Measurements from ENCODE around the gene PSMD12. TPM values are rescaled to one million over a fixed set of nuclear protein-coding genes. Genes with fewer than 3 reads are reported as not detected.

PSMD12 gene
- total RNA-seq, 1 experiment from 2014 or later: 90.5 TPM

DNA sequence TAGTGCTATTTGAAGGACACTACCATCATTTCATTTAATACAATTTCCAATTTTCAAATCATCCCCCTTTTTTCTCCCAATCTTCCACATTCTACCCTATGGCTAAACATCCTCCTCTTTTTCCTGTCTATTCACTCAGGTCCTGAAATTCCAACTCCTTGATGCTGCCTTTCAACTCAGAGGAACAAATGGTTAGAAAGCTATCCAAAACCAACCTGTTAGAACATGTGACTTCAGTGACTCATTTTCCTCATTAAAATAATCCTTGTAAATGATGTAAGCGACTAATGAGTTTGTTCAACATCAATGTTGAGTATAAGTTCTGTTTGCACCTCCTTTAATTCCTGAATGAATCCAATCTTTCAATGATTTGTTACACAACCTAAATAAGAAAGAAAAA is 5.5 kb downstream of the PSMD12 start:
- Mint-ChIP-seq H3K9me3 (no peaks in the 10 kb centered on the region), H3K36me3 (ENCODE audit: insufficient read depth in 1 of 3, low read depth in 3 of 3) (peaks cover 21 to 60% (median 32%) of the 10 kb centered on the region in 3 experiments), H3K4me1 (peaks cover 17 to 23% of the 10 kb centered on the region in 2 experiments), H3K27ac (peak overlapping the region in 1 of 3 experiments; percentile 15; a peak in 2 of 7 replicates), H3K27me3 (ENCODE audit: low read depth) (no peaks in the 10 kb centered on the region), H3K4me3 (no peak overlapping the region)
- H3K27me3 ChIP-seq (ENCODE audit: insufficient read depth, low read length): no peaks in the 10 kb centered on the region
- no peak overlapping the region for H2AFZ ChIP-seq (ENCODE audit: low read length)
- H3K79me2 ChIP-seq (ENCODE audit: insufficient read depth, low read length): peaks cover 31% of the 10 kb centered on the region
- H4K5ac ChIP-seq (ENCODE audit: insufficient read length, low read depth, low read length): no peak overlapping the region
- H3K4me1 ChIP-seq (ENCODE audit: insufficient read depth, low read length): peaks cover 4% of the 10 kb centered on the region
- no peak overlapping the region for H4K8ac ChIP-seq (replicated peaks; ENCODE audit: insufficient read length, low read depth, low read length)
- H3K23me2 ChIP-seq (ENCODE audit: insufficient read length, low read depth, low read length, poor library complexity, severe bottlenecking): peaks cover 6% of the 10 kb centered on the region
- no peak overlapping the region for H3K4me2 ChIP-seq (ENCODE audit: insufficient read depth, insufficient read length, low read length)
- no peak overlapping the region for H3K9ac ChIP-seq (ENCODE audit: extremely low read depth, insufficient read length, low read length)
- H4K20me1 ChIP-seq (ENCODE audit: control insufficient read depth, insufficient read depth, insufficient read length): no peaks in the 10 kb centered on the region
- H2BK15ac ChIP-seq (ENCODE audit: low read depth, low read length): no peak overlapping the region
- H2AK5ac ChIP-seq (ENCODE audit: insufficient read length, low read length): no peak overlapping the region
- DNase-seq: no peak
- peaks cover 2% of the 10 kb centered on the region for H3K79me1 ChIP-seq (ENCODE audit: insufficient read depth, low read depth, low read length, poor library complexity, severe bottlenecking)
- H2BK120ac ChIP-seq (ENCODE audit: low read depth, low read length, poor library complexity, severe bottlenecking): no peak overlapping the region
- TF ChIP-seq, protein P1, sequence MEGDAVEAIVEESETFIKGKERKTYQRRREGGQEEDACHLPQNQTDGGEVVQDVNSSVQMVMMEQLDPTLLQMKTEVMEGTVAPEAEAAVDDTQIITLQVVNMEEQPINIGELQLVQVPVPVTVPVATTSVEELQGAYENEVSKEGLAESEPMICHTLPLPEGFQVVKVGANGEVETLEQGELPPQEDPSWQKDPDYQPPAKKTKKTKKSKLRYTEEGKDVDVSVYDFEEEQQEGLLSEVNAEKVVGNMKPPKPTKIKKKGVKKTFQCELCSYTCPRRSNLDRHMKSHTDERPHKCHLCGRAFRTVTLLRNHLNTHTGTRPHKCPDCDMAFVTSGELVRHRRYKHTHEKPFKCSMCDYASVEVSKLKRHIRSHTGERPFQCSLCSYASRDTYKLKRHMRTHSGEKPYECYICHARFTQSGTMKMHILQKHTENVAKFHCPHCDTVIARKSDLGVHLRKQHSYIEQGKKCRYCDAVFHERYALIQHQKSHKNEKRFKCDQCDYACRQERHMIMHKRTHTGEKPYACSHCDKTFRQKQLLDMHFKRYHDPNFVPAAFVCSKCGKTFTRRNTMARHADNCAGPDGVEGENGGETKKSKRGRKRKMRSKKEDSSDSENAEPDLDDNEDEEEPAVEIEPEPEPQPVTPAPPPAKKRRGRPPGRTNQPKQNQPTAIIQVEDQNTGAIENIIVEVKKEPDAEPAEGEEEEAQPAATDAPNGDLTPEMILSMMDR (conservative IDR thresholded peaks at IDR 0.05): no peak
- no peak overlapping the region for H2BK12ac ChIP-seq (ENCODE audit: insufficient read length, low read depth, low read length)
- no CpG with 5 or more reads among the region's 1 CpG for WGBS (ENCODE audit: extremely low coverage, insufficient read length, low lambda C conversion rate)
- H3K4ac ChIP-seq (ENCODE audit: low read depth, low read length): no peak overlapping the region
- H3K18ac ChIP-seq (ENCODE audit: insufficient read length, low read depth, low read length): no peak overlapping the region
- no peak overlapping the region for H3K56ac ChIP-seq (ENCODE audit: insufficient read length, low read depth, low read length)
- no peak overlapping the region for H4K91ac ChIP-seq (ENCODE audit: insufficient read length, low read depth, low read length)
- H3K23ac ChIP-seq (ENCODE audit: insufficient read length, low read depth, low read length): no peak overlapping the region
- no peak overlapping the region for H3K14ac ChIP-seq (ENCODE audit: insufficient read depth, low read length)
- H3T11ph ChIP-seq (ENCODE audit: low read length): no peak overlapping the region
- H2BK5ac ChIP-seq (ENCODE audit: insufficient read length, low read length): no peak overlapping the region
- no peaks in the 10 kb centered on the region for H3K9me3 ChIP-seq (ENCODE audit: control insufficient read depth, low read depth, low read length)
- H2BK20ac ChIP-seq (ENCODE audit: low read depth, low read length, poor library complexity, severe bottlenecking): no peak overlapping the region
- no peak overlapping the region for H3K27ac ChIP-seq (ENCODE audit: insufficient read length, low read depth, low read length)

All from H9 (cell line).